H1 (cell line): ENCODE measurements around the gene ADCY5. TPM values are rescaled to one million over a fixed set of nuclear protein-coding genes. Genes with fewer than 3 reads are reported as not detected.

Experiments used
- CTCF ChIA-PET: fragments of 300-600 bp; sonication (Branson Sonifier 250); formaldehyde crosslinking; loops from one replicate; lab custom pipeline; 2021; ENCODE audit not compliant: partially characterized antibody; lab: Charles Lee
- POLR2A ChIA-PET: fragments of 300-600 bp; sonication (Branson Sonifier 250); formaldehyde crosslinking; loops from one replicate; lab custom pipeline; 2021; ENCODE audit warnings: inconsistent platforms; ENCODE audit not compliant: partially characterized antibody; lab: Charles Lee
- DNase-seq, 2 experiments: peaks; one replicate each; pipeline versions ENCODE4 v3.0.0 to v3.0.0-alpha.2; 2010 to 2022; ENCODE audit warnings: low spot score in 2 of 2, low read depth in 1 of 2, mixed read lengths in 1 of 2
- FAIRE-seq: peaks from 2 replicates; lab custom pipeline; 2011; peaks lifted over from hg19 to GRCh38; lab: Jason Lieb, UNC
- H2AFZ ChIP-seq: 2 replicates; pipeline ENCODE4 v1.8.1; 2012; ENCODE audit warnings: low read length, inconsistent platforms
- H2AK5ac ChIP-seq: 2 replicates; pipeline ENCODE4 v1.6.1; 2013; ENCODE audit warnings: low read depth, low read length
- H2BK120ac ChIP-seq: replicated peaks from 2 replicates; pipeline ENCODE3; 2013; ENCODE audit warnings: low read depth, low read length, inconsistent platforms
- H2BK12ac ChIP-seq: 2 replicates; pipeline ENCODE4 v1.6.1; 2013; ENCODE audit warnings: low read depth, low read length
- H2BK15ac ChIP-seq: 2 replicates; pipeline ENCODE4 v1.6.1; 2013; ENCODE audit warnings: low read length
- H2BK20ac ChIP-seq: 2 replicates; pipeline ENCODE4 v1.6.1; 2013; ENCODE audit warnings: low read length
- H2BK5ac ChIP-seq: 2 replicates; pipeline ENCODE4 v1.6.1; 2013; ENCODE audit warnings: low read depth, low read length
- H3K14ac ChIP-seq: 2 replicates; pipeline ENCODE4 v1.6.1; 2013; ENCODE audit warnings: inconsistent platforms; ENCODE audit not compliant: insufficient read length
- H3K18ac ChIP-seq: 2 replicates; pipeline ENCODE4 v1.6.1; 2013; ENCODE audit warnings: low read length; ENCODE audit errors: extremely low read depth
- H3K23ac ChIP-seq: 2 replicates; pipeline ENCODE4 v1.6.1; 2013; ENCODE audit warnings: inconsistent platforms; ENCODE audit not compliant: insufficient read length
- H3K23me2 ChIP-seq: 2 replicates; pipeline ENCODE4 v1.6.1; 2013; ENCODE audit warnings: low read depth, low read length
- H3K27ac ChIP-seq: 2 replicates; pipeline ENCODE4 v1.6.1; 2011; ENCODE audit warnings: low read depth, low read length, inconsistent platforms
- H3K27me3 ChIP-seq, 4 experiments: replicated peaks in 1 of 4; 1 replicate in 1 of 4; 2 replicates in 3 of 4; pipeline versions ENCODE4 v1.6.1 to v1.8.1; 2011 to 2013; ENCODE audit warnings: low read length in 3 of 4, mild to moderate bottlenecking in 3 of 4, inconsistent platforms in 2 of 4, mixed read lengths in 2 of 4, moderate library complexity in 1 of 4; ENCODE audit not compliant: control insufficient read depth in 3 of 4, insufficient read depth in 3 of 4; ENCODE audit errors: extremely low read depth in 1 of 4
- H3K36me3 ChIP-seq, 4 experiments: 2 replicates each; pipeline versions ENCODE4 v1.6.1 to v1.8.1; 2011 to 2013; ENCODE audit warnings: mild to moderate bottlenecking in 4 of 4, low read length in 3 of 4, moderate library complexity in 2 of 4, control low read depth in 1 of 4, inconsistent platforms in 1 of 4; ENCODE audit not compliant: insufficient read depth in 4 of 4, control insufficient read depth in 2 of 4
- H3K4ac ChIP-seq: replicated peaks from 2 replicates; pipeline ENCODE3; 2013; ENCODE audit warnings: low read length, low read depth, mixed read lengths, inconsistent platforms; ENCODE audit not compliant: insufficient read length
- H3K4me1 ChIP-seq, 4 experiments: replicated peaks in 1 of 4; 1 replicate in 1 of 4; 2 replicates in 3 of 4; pipeline versions ENCODE4 v1.6.1 to v1.8.1; 2011 to 2013; ENCODE audit warnings: low read length in 3 of 4, inconsistent platforms in 2 of 4, mixed read lengths in 1 of 4; ENCODE audit not compliant: insufficient read depth in 4 of 4, control insufficient read depth in 3 of 4
- H3K4me2 ChIP-seq, 2 experiments: 2 replicates each; pipeline versions ENCODE4 v1.6.1 to v1.8.1; 2011 to 2013; ENCODE audit warnings: low read depth in 2 of 2, low read length in 2 of 2, control low read depth in 1 of 2, inconsistent platforms in 1 of 2, mild to moderate bottlenecking in 1 of 2; ENCODE audit not compliant: insufficient read depth in 1 of 2
- H3K4me3 ChIP-seq, 4 experiments: fragments of 200-600, 300-600 bp in 1 of 4; sonication (generic), shearing (Covaris generic), sonication (Bioruptor Twin) in 1 of 4; 2 replicates each; pipeline versions ENCODE4 v1.5.1 to v1.8.1; 2011 to 2016; ENCODE audit warnings: low read length in 4 of 4, low read depth in 3 of 4, control low read depth in 2 of 4, inconsistent platforms in 2 of 4, mild to moderate bottlenecking in 2 of 4, mixed read lengths in 1 of 4, moderate library complexity in 1 of 4; ENCODE audit not compliant: insufficient read depth in 2 of 4; ENCODE audit errors: extremely low read depth in 1 of 4
- H3K56ac ChIP-seq: replicated peaks from 2 replicates; pipeline ENCODE3; 2013; ENCODE audit warnings: low read depth, mild to moderate bottlenecking, mixed read lengths, low read length, inconsistent platforms; ENCODE audit not compliant: insufficient read length
- H3K79me1 ChIP-seq: 2 replicates; pipeline ENCODE4 v1.6.1; 2013; ENCODE audit warnings: low read depth, low read length, control low read depth
- H3K79me2 ChIP-seq, 2 experiments: 2 replicates each; pipeline versions ENCODE4 v1.6.1 to v1.8.1; 2012 to 2013; ENCODE audit warnings: low read length in 2 of 2, mild to moderate bottlenecking in 2 of 2, inconsistent platforms in 1 of 2; ENCODE audit not compliant: insufficient read depth in 2 of 2, control insufficient read depth in 1 of 2
- H3K9ac ChIP-seq, 4 experiments: replicated peaks in 1 of 4; 1 replicate in 1 of 4; 2 replicates in 3 of 4; pipeline versions ENCODE4 v1.6.1 to v1.8.1; 2011 to 2013; ENCODE audit warnings: low read depth in 3 of 4, low read length in 3 of 4, control low read depth in 2 of 4, mild to moderate bottlenecking in 2 of 4, moderate library complexity in 2 of 4, inconsistent platforms in 1 of 4; ENCODE audit errors: extremely low read depth in 1 of 4
- H3K9me3 ChIP-seq, 2 experiments: 2 replicates each; pipeline versions ENCODE4 v1.6.1 to v1.8.1; 2012 to 2013; ENCODE audit warnings: mild to moderate bottlenecking in 2 of 2, moderate library complexity in 2 of 2, control low read depth in 1 of 2, inconsistent platforms in 1 of 2, low read depth in 1 of 2, low read length in 1 of 2, mixed read lengths in 1 of 2; ENCODE audit not compliant: insufficient read depth in 2 of 2
- H4K20me1 ChIP-seq, 2 experiments: replicated peaks in 1 of 2; 2 replicates each; pipeline versions ENCODE3 to v1.8.1; 2011 to 2013; ENCODE audit warnings: inconsistent platforms in 2 of 2, low read length in 2 of 2, mild to moderate bottlenecking in 1 of 2; ENCODE audit not compliant: insufficient read depth in 2 of 2, control insufficient read depth in 1 of 2
- H4K5ac ChIP-seq: 2 replicates; pipeline ENCODE4 v1.6.1; 2013; ENCODE audit warnings: low read length, low read depth, mixed read lengths, inconsistent platforms; ENCODE audit not compliant: insufficient read length
- H4K8ac ChIP-seq: 2 replicates; pipeline ENCODE4 v1.8.0; 2013; ENCODE audit warnings: mild to moderate bottlenecking, moderate library complexity, low read length, inconsistent platforms; ENCODE audit not compliant: insufficient read depth; ENCODE audit errors: extremely low read depth
- H4K91ac ChIP-seq: replicated peaks from 2 replicates; pipeline ENCODE3; 2013; ENCODE audit warnings: low read length, mixed read lengths, inconsistent platforms; ENCODE audit not compliant: insufficient read length
- RAD21 ChIP-seq, 2 experiments: IDR thresholded peaks in 1 of 2; conservative IDR thresholded peaks in 1 of 2; 2 replicates each; pipeline ENCODE4 v1.6.1; 2011; ENCODE audit warnings: low read depth in 2 of 2, low read length in 2 of 2, improper control_type of control experiment in 1 of 2, inconsistent platforms in 1 of 2, mild to moderate bottlenecking in 1 of 2, moderate library complexity in 1 of 2
- WGBS, 2 experiments: shearing (Covaris generic) in 1 of 2; methylation state at CpG; one replicate each; pipeline versions ENCODE4 v1.1.6 to v1.1.7; 2013 to 2015; ENCODE audit warnings: low lambda C conversion rate in 2 of 2, mixed read lengths in 2 of 2, inconsistent platforms in 1 of 2, low coverage in 1 of 2, missing lambda C conversion rate in 1 of 2; ENCODE audit not compliant: insufficient replicate concordance in 2 of 2, insufficient coverage in 1 of 2, insufficient read length in 1 of 2; ENCODE audit errors: extremely low coverage in 1 of 2, missing lambda C conversion rate in 1 of 2; 5-methylcytosine and 5-hydroxymethylcytosine counted together
- polyA plus RNA-seq, 7 experiments: library from polyadenylated mRNA; depleted of rRNA in 3 of 7; stranded (reverse) in 5 of 7; unstranded in 2 of 7; fragments of >200 nt in 5 of 7; fragments of 200-250 nt in 2 of 7; gene quantifications; 1 replicate in 5 of 7; 2 replicates in 1 of 7; 4 replicates in 1 of 7; pipeline versions ENCODE4 v1.2.1 to v1.2.3, GENCODE V29; 2011 to 2013; ENCODE audit warnings: missing spikeins in 2 of 7, mixed read lengths in 2 of 7
- total RNA-seq: library from RNA; stranded (reverse); fragmentation: NEBNext Ultra II Directional; extraction: Animal tissue kit (Norgen Biotek cat#: 25700); gene quantifications from 2 replicates; pipeline ENCODE4 v1.2.1, GENCODE V29; 2021

Gene ADCY5
- total and polyA plus RNA-seq, 2 of the 8 experiments (the other 6 are each of a cell fraction or from before 2014, with no cell fraction given): 18.9 to 40.8 TPM

DNA sequence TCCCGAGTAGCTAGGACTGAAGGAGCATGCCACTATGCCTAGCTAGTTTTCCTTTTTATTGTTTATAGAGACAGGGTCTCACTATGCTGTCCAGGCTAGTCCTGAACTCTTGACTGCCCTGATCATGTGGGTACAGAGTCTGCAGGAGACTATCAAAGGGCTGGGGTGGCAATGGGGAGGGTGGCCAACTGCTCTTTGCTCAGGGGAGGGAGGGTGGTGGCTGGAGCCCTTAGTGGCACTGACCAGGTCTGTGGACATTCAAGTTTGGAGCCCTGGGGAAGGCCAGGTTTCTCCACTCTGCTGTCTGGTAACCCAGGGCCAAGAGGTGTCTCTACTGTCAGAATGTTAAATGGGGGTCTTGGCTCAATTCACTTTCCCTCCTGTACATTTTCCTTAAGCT lies 125.1 kb downstream of the ADCY5 start:
- Histone ChIP-seq H3K27ac (no peak overlapping the region), H4K8ac (no peak overlapping the region; the same call in 1 of the 2 replicates), H3K9me3 (no peaks in the 10 kb centered on the region), H3K14ac (no peak overlapping the region), H3K4me3 (no peak overlapping the region), H2BK15ac (no peak overlapping the region; the same call in 1 of the 2 replicates), H3K4me2 (no peak overlapping the region), H3K18ac (no peak overlapping the region), H3K9ac (no peak overlapping the region), H2AFZ (no peak overlapping the region), H3K4me1 (peaks cover 4 to 14% (median 11%) of the 10 kb centered on the region in 4 experiments), H2BK120ac (no peak overlapping the region), H4K91ac (no peak overlapping the region), H2BK12ac (no peak overlapping the region), H2AK5ac (no peak overlapping the region), H3K79me2 (no peaks in the 10 kb centered on the region), H2BK5ac (no peak overlapping the region), H3K56ac (no peak overlapping the region), H4K5ac (no peak overlapping the region), H3K23me2 (no peaks in the 10 kb centered on the region), H3K27me3 (no peaks in the 10 kb centered on the region), H3K23ac (no peak overlapping the region), H3K4ac (no peak overlapping the region), H3K79me1 (no peaks in the 10 kb centered on the region), H2BK20ac (no peak overlapping the region), H4K20me1 (peaks cover 0 to 3% of the 10 kb centered on the region in 2 experiments), H3K36me3 (no peaks in the 10 kb centered on the region)
- WGBS, 2 experiments: 92% methylated on average over 1 of the region's 1 CpG; no CpG with 5 or more reads in 1 of the 2 experiments
- DNase-seq (no peak), FAIRE-seq (no peak)
- POLR2A ChIA-PET: interaction anchor here (4.2 kb wide), 1 partner anchor 9 kb away, joined by 29 read pairs; no protein-coding TSS in a partner anchor
- CTCF ChIA-PET: interaction anchor here (0.8 to 22.2 kb wide), 13 partner anchors 8 to 236 kb away, joined by 3 to 245 read pairs (median 8); no protein-coding TSS in a partner anchor
- no peak for TF ChIP-seq RAD21 (IDR thresholded peaks at IDR 0.05 in 1 of 2, conservative IDR thresholded peaks at IDR 0.05 in 1 of 2; ENCODE audit: low read depth in 2 of 2, low read length in 2 of 2)
